Endothelial cell (in vitro differentiated cells): ENCODE results near the gene FBXO10. TPM values are rescaled to one million over a fixed set of nuclear protein-coding genes. Genes with fewer than 3 reads are reported as not detected.

Experiments used
- DNase-seq: peaks from one replicate; pipeline ENCODE4 v3.0.0; 2021; ENCODE audit warnings: low spot score
- H3K27ac Mint-ChIP-seq: one replicate; pipeline ENCODE4 v1.8.0; 2021; ENCODE audit warnings: mixed read lengths, inconsistent platforms; ENCODE audit not compliant: unreplicated experiment
- H3K27me3 Mint-ChIP-seq: one replicate; pipeline ENCODE4 v1.8.0; 2021; ENCODE audit warnings: mild to moderate bottlenecking, moderate library complexity, mixed read lengths, inconsistent platforms; ENCODE audit not compliant: unreplicated experiment
- H3K36me3 Mint-ChIP-seq: one replicate; pipeline ENCODE4 v1.8.0; 2021; ENCODE audit warnings: mild to moderate bottlenecking, low read depth, mixed read lengths, inconsistent platforms; ENCODE audit not compliant: unreplicated experiment
- H3K4me1 Mint-ChIP-seq: one replicate; pipeline ENCODE4 v1.8.0; 2021; ENCODE audit warnings: mild to moderate bottlenecking, mixed read lengths, inconsistent platforms; ENCODE audit not compliant: unreplicated experiment
- H3K4me3 Mint-ChIP-seq: one replicate; pipeline ENCODE4 v1.8.0; 2021; ENCODE audit warnings: mild to moderate bottlenecking, mixed read lengths, inconsistent platforms; ENCODE audit not compliant: unreplicated experiment
- H3K9me3 Mint-ChIP-seq: one replicate; pipeline ENCODE4 v1.8.0; 2021; ENCODE audit warnings: mixed read lengths, inconsistent platforms; ENCODE audit not compliant: unreplicated experiment
- total RNA-seq: library from RNA; stranded (reverse); fragmentation: NEBNext Ultra II Directional; extraction: Animal tissue kit (Norgen Biotek cat#: 25700); gene quantifications from one replicate; pipeline ENCODE4 v1.2.1, GENCODE V29; 2021; ENCODE audit not compliant: unreplicated experiment
- TF ChIP-seq, protein P1 (sequence below): fragments of 200-600 bp; sonication (generic); IDR thresholded peaks from one replicate; pipeline ENCODE4 v1.5.0; 2021; ENCODE audit warnings: antibody characterized with exemption; ENCODE audit not compliant: unreplicated experiment

The FBXO10 gene
- total RNA-seq, 1 donor from 2014 or later, result 24.2 TPM

DNA sequence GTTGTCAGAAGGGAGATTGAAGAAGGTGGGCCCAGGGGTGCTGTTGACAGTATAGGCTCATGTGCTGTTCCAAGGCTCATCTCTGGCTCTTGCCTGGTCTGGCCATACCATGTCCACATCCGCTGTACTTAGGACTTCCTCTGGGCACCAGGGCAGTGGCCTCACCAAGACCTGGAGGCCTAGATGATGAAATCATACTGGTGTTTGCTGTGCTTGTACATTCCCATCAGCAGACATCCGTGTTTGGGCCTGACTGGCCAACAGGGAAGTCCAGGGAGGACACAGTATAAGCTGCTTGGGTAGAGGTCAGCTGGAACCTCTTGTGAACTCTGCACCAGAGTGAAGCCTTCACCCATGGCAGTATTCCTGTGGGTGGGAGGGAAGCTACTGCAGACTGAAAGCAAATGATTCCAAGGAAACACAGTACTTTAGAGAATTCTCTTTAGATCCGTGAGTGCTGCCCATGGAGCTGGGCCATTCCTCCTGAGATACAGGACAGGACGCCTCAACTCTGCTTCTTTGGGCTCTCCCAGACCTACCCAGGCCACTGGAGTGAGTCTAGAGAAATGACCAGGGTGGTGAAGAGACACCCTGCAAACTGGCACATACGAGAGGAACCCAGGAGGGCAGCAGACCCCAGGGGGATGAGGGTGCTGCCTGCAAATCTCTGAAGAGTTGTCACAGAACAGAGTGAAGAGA is 67.9 kb downstream of the FBXO10 start:
- Mint-ChIP-seq H3K36me3 (peaks cover 17% of the 10 kb centered on the region), H3K4me3 (peak overlapping the region; percentile 5), H3K4me1 (no peaks in the 10 kb centered on the region), H3K27ac (no peak overlapping the region), H3K27me3 (peaks cover 1% of the 10 kb centered on the region), H3K9me3 (no peaks in the 10 kb centered on the region)
- DNase-seq, result no peak
- TF ChIP-seq, protein P1, sequence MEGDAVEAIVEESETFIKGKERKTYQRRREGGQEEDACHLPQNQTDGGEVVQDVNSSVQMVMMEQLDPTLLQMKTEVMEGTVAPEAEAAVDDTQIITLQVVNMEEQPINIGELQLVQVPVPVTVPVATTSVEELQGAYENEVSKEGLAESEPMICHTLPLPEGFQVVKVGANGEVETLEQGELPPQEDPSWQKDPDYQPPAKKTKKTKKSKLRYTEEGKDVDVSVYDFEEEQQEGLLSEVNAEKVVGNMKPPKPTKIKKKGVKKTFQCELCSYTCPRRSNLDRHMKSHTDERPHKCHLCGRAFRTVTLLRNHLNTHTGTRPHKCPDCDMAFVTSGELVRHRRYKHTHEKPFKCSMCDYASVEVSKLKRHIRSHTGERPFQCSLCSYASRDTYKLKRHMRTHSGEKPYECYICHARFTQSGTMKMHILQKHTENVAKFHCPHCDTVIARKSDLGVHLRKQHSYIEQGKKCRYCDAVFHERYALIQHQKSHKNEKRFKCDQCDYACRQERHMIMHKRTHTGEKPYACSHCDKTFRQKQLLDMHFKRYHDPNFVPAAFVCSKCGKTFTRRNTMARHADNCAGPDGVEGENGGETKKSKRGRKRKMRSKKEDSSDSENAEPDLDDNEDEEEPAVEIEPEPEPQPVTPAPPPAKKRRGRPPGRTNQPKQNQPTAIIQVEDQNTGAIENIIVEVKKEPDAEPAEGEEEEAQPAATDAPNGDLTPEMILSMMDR, result no peak

GRCh38 chr9:37507566-37508134 is 68.5 kb downstream of the FBXO10 start:
- H3K36me3 Mint-ChIP-seq, result peaks cover 17% of the 10 kb centered on the region
- peaks cover 1% of the 10 kb centered on the region for H3K27me3 Mint-ChIP-seq
- peak overlapping the region; percentile 5 for H3K4me3 Mint-ChIP-seq
- H3K27ac Mint-ChIP-seq, result no peak overlapping the region
- no peak for DNase-seq
- no peaks in the 10 kb centered on the region for H3K9me3 Mint-ChIP-seq
- TF ChIP-seq, protein P1, result no peak
- H3K4me1 Mint-ChIP-seq, result no peaks in the 10 kb centered on the region

DNA sequence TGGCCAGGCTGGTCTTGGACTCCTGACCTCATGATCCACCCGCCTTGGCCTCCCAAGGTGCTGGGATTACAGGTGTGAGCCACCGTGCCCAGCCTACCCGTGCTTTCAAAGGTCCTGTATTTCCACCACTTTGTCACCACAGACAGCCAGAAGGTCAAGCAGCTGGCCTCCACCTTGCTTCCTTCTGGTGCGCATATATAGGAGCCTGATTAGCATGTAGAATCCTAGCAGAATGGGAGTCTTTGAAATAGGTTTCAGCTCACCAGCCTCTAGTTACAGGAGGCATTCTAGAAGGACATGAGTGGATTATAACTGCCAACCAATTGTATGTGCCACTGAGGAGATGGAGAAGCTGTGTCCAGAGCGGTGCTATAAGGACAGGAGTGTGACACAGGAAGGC is 71.6 kb downstream of the FBXO10 start:
- TF ChIP-seq, protein P1, result no peak
- DNase-seq, result no peak
- Mint-ChIP-seq H3K4me1 (peaks cover 4% of the 10 kb centered on the region), H3K9me3 (no peaks in the 10 kb centered on the region), H3K36me3 (peaks cover 31% of the 10 kb centered on the region), H3K27ac (no peak overlapping the region), H3K4me3 (no peak overlapping the region), H3K27me3 (peaks cover 1% of the 10 kb centered on the region)

DNA sequence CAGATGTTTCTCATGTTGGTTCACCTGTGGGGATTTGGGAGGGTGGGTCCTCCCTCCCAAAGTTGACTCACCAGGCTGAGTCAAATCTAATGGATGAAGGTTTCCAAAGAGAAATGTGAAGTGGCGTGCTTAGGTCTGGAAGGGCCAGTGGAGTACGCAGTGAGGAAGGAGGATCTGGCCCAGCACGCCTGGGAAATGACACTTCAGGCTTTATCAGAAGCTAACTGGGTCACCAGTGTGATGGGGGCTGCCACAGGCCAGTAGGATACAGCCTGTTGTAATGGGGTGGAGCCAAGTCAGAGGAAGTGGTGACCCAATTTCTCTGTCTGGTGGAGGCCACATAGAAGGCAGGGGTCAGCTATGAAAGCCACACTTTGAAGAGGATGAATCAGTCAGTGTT is 72.4 kb downstream of the FBXO10 start:
- DNase-seq, result no peak
- H3K4me3 Mint-ChIP-seq, result no peak overlapping the region
- H3K36me3 Mint-ChIP-seq, result peaks cover 28% of the 10 kb centered on the region
- peaks cover 1% of the 10 kb centered on the region for H3K27me3 Mint-ChIP-seq
- peak overlapping the region; percentile 41 for H3K27ac Mint-ChIP-seq
- peaks cover 4% of the 10 kb centered on the region for H3K4me1 Mint-ChIP-seq
- H3K9me3 Mint-ChIP-seq, result no peaks in the 10 kb centered on the region
- TF ChIP-seq, protein P1, result no peak

DNA sequence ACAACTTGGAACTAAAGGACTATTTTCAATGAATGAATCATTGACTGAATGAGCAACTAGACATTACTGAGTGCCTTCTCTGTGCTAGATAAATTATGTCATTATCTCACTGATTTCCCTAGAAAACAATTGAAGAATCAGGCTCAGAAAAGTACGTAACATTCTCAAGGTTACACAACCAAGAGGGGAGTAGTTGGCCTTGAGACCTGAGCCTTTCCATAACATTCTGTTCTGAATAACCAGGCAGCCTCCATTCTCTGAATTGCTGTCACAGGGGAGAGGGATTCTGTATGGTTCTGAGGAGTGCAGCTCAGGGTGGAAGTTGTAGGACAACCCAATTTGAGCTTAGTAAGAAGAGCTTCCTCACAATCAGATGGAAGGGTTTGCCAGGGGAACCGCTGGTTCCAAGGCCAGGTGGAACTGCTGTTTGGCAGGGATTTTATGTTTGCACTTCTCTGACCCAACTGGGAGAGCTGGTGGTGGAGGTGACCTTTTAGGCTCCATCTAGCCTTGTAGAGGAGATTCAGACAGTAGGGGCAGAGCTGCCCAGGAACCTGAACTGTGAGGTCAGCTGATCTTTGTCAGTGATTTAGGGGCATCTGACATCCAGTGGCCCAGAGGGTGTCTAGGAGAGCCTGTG is 74.1 kb downstream of the FBXO10 start:
- Mint-ChIP-seq H3K27me3 (peaks cover 1% of the 10 kb centered on the region), H3K4me3 (no peak overlapping the region), H3K9me3 (no peaks in the 10 kb centered on the region), H3K27ac (no peak overlapping the region), H3K36me3 (peaks cover 24% of the 10 kb centered on the region), H3K4me1 (peaks cover 4% of the 10 kb centered on the region)
- TF ChIP-seq, protein P1, result no peak
- DNase-seq, result no peak
